ENCODE results near the gene ATP6V1C2. TPM values are rescaled to one million over a fixed set of nuclear protein-coding genes. Genes with fewer than 3 reads are reported as not detected.
A peak's percentile ranks its signal among the peaks of the same experiment; 100 is the strongest.

ATP6V1C2 gene
- total RNA-seq, 1 experiment from 2014 or later = not detected

DNA sequence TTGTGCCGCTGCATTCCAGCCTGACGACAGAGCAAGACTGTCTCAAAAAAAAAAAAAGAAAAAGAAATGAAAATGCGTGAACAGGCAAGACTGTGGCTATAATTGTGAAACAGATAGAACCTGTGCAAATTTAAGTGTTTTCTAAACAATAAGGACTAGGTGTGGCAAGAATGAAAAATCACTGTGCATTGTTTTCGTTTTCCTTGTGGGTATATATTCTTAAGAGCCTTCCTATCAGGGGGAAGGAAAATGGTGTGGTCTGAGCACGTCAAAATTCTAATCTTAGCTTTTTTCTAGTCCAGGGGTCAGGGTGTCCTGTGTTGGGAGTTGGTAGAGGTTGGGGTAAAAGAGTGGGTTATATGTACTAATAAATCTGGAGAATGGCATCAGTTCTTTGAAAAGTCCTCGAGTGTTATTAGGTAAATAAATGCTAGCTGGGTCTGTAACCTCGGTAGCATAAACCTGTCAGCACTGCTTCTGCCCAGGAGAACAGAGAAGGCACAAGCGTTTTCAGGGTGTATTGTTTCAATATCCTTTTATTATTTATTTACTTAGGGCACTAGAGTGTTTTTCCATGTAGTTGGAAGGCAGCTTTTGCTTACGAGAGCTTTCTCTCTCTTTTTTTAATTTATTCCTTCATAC lies 11.6 kb downstream of the ATP6V1C2 start:
- no peak for DNase-seq (ENCODE audit: low spot score)

DNA sequence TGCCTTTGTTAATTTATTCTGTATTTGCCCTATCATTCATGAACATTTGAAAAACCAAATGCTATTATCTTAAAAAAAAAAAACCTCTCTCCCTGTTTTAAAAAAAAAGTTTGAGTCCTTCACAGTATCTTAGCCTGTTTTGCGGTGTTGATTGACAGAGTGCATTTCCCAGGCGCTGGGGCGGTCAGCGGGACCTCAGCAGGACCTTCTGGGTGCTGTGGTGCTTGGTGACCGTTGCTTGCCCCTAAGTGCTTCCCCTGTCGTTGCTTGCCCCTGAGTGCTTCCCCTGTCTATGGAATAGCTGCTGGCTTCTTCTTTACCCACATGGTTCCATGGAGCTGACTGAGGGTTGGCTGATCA lies 12.1 kb downstream of the ATP6V1C2 start:
- DNase-seq (ENCODE audit: low spot score) = no peak

DNA sequence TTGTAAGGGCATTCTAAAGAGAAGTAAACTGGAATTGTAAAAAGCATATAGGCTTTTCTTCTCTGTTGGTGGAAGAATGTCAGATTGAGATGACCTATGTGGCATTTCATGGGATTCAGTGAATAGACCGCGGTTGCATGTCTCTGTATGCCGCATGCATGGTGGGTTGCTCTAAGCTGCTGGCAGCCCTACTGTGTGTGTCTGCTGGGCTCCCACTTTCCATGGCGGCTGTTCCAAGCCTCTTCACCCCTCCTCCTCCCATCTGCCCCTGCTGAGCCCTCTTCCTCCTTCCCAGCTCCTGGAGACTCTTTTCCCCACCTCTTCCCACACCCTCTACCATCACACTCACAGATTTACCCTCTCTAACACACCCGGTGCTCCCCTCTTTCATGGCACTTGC lies 12.6 kb downstream of the ATP6V1C2 start:
- DNase-seq (ENCODE audit: low spot score) = no peak

DNA sequence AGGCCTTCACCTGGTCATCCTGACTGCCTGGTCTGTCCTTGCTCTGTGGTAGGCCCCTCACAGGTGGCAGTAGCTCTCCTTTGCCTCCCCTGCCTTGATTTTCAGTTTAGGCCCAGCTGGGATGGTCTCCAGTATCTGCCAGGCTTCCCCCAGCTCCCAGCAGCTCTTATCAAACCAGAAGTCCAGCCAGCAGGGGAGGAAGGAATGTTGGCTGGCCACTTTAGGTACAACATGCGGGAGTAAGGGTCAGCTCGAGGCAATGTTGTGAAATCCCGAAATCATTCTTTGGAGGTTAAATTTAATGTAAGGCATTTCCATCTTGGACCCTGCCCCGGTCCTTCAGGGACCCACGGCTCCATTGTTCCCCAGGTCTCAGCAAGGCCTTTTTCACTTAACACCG lies 16.8 kb downstream of the ATP6V1C2 start:
- DNase-seq (ENCODE audit: low spot score) = no peak

DNA sequence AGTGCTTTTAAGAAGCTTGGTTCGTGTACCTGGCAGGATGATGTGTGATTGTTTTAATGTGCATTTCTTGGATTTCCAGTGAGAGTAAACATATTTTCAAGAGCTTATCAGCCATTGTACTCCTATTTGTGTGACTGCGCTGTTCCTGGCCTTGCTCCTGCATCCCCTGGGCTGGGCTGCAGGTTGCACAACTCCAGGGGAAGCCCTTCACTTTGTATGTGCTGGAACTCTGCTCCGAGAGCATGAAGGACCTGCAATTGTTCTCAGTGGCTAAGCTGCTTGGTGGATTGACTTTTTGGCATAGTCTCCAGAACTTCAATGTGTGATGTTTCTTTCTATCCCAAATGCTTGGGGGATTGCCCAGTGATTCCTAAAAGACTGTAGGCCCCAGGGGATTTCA lies 18.8 kb downstream of the ATP6V1C2 start:
- no peak for DNase-seq (ENCODE audit: low spot score)

DNA sequence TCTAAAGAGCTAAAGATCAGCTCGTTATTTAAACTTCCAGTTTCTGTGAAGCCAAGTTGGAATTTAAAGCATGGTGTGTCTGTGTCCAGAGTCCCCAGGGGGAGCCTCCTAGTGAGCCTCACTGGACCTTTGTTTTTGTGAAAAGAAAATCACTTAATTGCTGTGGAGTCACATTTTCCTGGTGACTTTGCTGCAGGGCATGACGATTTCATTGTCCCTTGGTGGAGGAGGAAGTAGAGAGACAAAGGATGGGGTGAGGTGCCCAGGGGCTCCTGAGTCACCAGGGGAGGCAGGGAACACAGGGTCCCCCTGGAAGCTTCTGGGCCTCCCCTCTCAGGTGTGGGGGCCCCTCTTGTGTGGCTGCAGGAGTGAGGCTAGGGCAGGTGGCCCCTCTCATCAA lies 19.7 kb downstream of the ATP6V1C2 start:
- no peak for DNase-seq (ENCODE audit: low spot score)

DNA sequence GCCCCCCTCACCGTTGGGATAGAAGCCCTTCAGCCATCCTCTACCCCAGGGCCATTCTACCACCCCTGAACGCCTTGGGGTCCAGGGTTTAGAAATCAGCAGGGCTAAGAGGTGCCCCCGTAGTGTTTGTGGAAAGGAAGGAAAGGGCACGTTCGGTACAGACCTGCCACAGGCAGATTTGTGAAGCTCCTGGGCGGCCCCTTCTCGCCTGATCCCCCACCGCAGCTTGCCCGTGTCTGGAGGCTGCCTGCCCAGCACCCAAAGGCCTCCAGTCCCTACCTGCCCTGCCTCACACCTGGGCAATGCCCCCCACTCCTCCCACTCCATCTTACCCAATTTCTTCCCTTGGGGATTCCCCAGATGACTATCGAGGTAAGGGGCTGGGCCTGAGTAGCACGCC lies 21.2 kb downstream of the ATP6V1C2 start:
- no peak for DNase-seq (ENCODE audit: low spot score)

DNA sequence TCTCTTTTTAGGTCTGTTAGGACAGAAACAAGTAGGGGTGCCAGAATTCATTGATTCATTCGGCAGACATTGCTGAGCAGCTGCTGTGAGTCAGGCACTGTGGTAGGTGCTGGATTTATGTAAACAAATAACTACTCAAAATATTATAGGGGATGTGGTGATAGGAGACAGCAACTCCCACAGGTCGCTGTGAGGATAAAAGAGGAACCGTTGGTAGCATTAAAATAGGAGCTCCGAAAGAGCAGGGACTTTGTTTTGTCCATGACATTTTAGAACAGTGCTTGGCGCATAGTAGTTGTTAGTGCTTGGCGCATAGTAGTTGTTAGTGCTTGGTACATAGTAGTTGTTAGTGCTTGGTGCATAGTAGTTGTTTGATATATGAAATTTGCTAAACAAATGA lies 29.2 kb downstream of the ATP6V1C2 start:
- DNase-seq (ENCODE audit: low spot score) = no peak

DNA sequence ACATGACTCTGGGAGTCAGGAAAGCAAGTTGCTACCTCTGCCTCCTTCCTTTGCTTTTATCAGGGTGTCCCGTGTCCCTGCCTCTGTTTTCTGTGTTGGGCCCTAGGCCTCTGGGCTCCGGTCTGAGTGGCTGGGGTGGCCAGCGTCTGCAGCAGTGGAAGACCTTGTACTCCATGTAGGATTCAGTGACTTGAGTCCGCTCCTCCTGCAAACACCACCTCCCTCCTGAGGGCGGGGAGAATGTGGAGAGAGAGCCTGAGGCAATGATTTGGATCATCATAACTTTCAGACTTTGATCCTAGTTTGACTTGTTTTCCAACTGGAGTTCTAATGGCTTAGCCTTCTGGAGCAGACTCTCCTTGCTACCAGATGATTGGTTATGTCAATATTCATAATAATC lies 30.8 kb downstream of the ATP6V1C2 start:
- DNase-seq (ENCODE audit: low spot score) = peak; percentile 61

DNA sequence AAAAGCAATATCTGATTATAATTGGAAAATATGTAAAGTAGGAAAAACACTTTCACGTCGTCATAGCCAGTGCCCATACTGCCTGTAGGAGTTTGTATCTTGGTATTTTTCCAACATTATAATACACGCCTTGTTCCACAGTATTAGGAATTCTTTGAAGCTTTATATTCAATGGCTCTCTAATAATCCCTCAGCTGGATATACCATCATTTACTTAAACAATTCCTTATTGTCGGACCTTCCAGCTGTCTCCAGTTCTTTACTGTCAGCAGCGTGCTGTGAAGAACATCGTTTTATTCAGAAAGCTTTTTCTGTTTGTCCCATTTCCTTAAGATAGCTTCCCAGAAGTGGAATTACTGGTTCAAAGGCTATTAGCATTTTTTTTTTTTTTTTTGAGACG lies 31.7 kb downstream of the ATP6V1C2 start:
- DNase-seq (ENCODE audit: low spot score) = no peak

DNA sequence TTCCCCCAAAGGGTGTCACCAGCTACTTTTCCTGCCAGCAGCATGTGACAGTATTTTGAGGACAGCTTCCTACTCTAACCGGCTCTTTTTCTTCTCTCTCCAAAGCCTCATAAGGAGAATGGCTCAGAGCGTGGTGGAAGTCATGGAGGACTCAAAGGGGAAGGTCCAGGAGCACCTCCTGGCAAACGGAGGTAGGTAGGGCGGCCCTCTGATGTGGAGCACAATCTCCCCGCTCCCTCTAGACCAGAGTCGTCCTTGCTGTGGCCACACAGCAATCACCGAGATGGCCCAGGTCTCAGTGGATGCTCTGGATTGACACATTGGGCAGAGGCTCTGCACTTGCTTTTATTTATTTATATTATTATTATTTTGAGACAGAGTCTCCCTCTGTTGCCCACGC lies 32.4 kb downstream of the ATP6V1C2 start:
- no peak for DNase-seq (ENCODE audit: low spot score)

DNA sequence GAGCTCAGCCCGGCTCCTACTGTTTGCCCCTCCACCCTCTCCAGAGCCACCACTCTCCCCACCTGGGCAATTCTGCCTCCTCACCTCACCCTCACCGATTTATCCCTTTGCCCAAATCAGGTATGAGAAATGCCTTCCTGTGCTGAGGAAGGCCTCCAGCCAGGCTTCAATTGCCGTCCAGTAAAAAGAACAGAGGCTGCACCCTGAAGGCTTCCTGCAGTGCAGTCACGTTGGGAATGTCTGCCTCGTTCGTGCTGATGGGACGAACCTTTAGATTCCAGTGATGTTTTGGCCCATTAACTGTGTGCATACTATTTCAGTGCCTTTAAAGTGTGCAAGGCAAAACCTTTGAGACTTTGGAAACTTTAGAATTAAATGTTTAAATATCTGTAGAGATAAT lies 34.2 kb downstream of the ATP6V1C2 start:
- no peak for DNase-seq (ENCODE audit: low spot score)

DNA sequence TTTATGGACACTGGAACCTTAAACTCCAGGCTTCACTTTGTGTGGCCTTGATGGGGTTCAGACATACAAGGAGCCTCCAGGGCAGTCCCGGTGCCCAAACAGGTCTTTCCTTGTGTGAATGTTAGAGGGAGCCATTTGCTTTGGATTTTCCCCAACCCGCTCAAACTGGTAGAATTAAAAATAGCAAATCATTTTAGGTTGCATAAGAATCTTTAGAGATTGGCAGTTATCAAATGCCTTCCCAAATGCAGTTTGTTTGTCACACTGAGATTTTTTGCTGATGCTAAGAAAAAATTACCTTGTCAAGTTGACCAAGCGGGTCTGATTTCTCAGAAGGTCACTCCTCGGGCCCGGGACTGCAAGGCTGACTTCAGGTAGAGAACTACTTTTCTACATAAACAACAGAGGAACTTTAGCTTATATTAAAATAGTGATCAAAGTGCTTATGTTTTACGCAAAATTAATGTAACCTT lies 36.4 kb downstream of the ATP6V1C2 start:
- no peak for DNase-seq (ENCODE audit: low spot score)

DNA sequence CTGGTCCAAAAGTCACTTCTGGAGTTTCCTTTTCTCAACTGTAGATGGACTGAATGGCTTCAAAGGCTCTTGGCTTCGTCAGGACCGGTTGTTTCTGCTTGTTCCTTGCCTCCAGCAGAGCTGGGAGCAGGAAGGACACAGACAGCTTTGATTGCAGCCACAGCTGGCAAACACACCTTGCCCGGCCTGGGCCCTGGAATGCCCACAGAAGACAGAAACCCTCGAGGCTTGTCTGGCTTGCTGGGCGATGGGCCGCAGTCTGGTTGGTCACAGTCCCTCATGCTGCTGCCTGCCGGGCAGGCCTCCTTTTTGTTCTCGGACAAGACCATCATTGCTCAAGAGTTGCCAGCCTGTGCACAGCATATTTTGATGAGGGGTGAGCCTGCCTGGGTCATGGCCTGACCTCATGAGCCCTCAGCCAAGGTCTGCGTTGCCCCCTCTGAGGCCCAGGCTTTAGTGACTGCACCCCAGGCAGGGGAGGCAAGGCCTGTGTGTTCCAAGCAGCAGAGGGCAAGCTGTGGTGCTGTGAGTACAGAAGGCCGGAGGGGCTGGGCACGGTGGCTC lies 37.8 kb downstream of the ATP6V1C2 start:
- DNase-seq (ENCODE audit: low spot score) = no peak

DNA sequence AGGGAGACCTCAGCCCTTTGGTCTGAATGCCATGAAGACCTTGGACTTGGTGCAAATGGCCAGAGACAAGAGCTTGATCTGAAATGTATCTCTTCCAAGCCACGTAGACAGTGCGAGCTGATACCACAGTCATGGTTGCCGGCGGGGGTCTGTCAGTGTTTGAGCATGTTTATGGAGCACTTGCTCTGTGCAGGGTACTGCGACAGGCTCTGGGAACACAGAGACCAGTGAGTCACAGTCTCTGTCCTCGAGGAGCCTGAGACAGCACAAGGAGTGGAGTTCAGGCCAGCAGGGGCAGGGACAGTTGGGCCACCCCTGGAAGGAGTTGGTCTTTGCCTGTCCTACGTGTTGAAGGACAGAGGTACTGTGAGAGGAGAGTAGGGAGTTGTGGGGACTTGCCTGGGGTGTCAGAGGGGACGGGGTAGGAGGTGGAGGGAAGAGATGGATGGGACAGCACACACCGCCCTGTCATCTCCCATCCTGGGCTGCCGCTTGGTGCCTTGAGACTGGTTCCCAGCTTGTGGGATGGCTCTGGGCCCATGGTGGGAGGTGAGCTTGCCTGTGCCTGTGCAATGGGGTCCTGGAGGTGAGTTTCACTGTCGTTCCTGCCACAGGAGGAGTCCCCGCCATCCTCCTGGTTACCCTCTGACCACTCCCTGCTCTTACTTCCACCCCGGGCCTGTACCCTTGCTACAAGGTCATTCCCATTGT lies 39.5 kb downstream of the ATP6V1C2 start:
- DNase-seq (ENCODE audit: low spot score) = no peak

DNA sequence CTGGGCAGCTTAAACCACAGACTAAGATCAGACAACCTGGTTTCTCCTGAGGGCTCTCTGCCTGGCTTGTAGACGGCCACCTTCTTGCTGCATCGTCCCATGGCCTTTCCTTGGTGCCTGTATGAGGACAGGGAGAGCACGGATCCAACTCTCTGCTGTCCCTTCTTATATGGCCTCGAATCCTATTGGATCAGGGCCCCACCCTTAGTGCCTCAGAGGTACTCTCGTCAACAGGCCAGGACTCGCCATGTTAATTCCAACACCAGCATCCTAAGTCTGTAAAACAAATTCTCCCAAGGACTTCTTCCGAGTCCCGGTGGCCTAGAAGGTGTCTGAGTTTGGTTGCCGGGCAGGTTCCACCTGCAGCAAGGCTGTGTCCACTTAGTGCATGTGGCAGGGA lies 40.2 kb downstream of the ATP6V1C2 start:
- no peak for DNase-seq (ENCODE audit: low spot score)

DNA sequence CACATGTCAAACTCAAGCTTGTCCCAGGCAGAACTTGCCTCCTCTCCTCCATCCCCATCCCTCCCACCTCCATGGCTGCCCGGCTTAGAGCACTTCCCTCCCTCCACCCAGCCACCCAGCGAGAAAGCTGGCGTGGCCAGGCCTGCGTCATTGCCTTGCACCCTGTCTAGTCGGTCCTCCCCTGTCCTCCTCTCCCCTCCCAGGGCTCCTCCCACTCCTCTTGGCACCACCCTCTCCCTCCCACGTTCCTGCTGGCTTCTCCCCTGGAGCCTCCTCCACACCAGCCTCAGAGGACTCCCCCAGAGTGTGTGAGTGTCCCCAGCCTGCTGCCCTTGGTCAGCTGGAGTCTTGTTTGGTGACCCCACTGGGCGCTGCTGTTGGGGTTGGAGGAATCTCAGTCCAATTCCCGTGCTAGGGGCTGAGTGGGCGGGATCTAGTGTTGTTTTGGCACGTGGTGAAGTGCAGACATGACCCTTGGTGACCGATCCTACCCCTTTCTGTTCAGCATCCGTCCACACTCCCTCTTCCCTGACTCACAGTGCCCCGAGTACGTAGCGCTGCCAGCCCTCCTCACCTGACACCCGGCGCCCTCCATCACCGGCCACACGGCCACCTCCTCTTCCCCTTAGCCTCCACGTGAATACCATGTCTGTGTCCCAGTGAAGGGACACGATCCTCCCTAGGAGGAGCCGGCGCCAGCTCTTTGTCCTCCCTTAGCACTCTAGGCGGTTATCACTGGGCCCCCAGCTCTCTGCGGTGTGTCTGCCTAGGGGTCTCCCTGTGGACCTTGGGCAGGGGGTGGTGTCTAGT lies 41.4 kb downstream of the ATP6V1C2 start:
- no peak for DNase-seq (ENCODE audit: low spot score)

DNA sequence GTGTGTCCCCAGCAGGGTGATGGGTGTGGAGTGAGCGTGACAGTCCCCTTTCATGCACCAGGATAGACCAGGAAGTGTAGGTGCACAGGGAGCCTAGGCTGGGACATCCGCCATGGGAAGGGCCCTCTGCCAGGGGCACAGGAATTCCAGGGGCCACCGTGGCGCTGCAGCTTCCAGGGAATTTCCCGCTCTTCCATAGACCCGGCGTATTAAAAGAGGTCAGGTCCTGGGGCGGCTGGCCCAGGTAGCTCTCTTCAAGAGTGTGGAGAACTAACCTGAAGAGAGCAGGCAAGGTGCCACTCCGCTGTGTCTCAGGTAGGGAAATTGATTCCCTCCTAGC lies 42.0 kb downstream of the ATP6V1C2 start:
- no peak for DNase-seq (ENCODE audit: low spot score)

DNA sequence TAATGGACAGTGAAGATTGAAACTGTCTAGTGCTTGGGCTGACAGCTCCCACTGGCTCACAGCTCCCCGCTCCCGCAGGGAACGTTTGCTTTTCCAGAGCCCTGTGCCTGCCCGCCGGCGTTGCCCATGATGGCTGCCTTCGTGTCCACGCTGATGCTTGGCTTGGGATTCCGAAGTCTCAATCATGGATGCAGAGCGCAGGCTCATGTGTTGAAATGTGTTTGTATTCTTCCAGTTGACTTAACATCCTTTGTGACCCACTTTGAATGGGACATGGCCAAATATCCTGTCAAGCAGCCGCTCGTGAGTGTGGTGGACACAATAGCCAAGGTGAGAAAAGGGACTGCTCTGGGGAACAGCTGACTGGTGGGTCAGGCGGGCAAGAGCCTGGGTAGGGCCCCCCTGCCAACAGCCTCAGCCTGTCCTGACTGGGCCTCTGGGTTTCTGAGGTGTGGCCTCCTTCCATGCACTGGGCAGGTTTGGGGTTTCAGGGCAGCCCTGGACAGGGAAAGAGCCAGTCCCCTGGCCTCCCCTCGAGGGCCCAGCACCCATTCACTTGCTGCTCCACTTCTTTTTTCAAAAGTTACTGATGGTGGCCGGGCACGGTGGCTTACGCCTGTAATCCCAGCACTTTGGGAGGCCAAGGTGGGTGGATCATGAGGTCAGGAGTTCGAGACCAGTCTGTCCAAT lies 42.8 kb downstream of the ATP6V1C2 start:
- no peak for DNase-seq (ENCODE audit: low spot score)

DNA sequence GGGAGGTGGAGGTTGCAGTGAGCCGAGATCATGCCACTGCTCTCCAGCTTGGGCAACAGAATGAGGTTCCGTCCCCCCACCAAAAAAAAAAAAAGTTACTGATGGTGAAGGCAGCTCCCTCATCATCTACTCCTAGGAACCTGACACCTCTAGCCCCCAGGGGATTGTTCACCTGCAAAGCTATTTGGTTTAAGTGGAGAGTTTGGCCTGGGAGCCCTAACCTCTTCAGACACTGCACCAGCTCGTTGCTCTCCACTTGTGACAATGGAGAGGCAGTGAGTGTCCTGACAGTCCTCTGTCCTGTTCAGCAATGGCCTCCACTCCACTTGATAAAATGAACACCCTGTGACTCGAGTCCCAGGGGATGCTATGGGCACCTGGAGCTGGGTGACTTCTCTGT lies 43.5 kb downstream of the ATP6V1C2 start:
- DNase-seq (ENCODE audit: low spot score) = no peak

DNA sequence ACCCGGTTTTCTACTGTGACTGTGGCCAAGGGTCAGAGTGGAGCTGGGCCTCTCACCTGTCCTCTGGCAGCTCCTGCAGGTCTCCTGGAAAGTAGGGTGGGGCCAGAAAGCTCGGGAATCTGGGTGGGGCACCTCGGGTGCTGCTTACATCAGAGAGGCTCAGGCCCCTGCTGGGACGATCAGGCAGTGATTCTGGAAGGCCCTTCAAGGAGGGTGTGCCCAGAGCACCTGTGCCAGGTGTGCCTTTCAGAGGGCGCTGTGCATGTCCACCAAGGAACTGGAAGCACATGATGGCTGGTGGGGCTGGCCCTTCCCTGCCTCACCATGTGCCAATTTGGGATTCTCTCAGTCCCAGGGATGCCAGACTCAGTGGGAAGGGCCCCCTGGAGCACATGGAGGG lies 44.0 kb downstream of the ATP6V1C2 start:
- DNase-seq (ENCODE audit: low spot score) = peak; percentile 75

DNA sequence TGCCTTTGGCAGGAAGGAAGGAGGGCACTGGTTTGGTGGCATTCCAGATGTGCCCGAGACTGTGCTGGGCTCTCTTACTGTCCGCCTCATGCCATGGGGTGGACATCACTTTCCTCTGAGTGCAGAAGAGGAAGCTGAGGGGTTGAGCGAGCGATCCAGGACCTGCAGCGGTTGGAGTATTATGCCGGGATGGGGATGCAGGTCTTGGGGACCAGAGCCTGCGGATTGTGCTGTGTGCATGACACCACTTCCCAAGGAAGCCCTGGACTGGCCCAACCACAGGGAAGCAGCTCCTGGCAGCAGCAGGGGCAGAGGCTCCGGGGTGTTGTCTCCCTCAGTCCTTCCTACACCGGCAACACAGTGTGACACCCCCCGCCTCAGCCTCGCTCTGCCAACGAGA lies 44.5 kb downstream of the ATP6V1C2 start:
- no peak for DNase-seq (ENCODE audit: low spot score)
